Upper lobe of right lung (tissue), 1 donor: Measurements from ENCODE around the gene ZNF468. TPM values are rescaled to one million over a fixed set of nuclear protein-coding genes. Genes with fewer than 3 reads are reported as not detected.
"Not testable (repeated sequence)": the region's sequence is repeated elsewhere in the genome, so short reads cannot be mapped to it uniquely, and the experiment has no call there.

ENCODE experiments used
- ATAC-seq: fragments of 200-7000 bp; cut with Tn5 transposase; one replicate; pipeline ENCODE4 v1.9.1; 2020; ENCODE audit warnings: mild to moderate bottlenecking, moderate library complexity
- DNase-seq: peaks from one replicate; pipeline ENCODE4 v3.0.0-alpha.2; 2020
- H3K27ac ChIP-seq: fragments of 200-600 bp; one replicate; pipeline ENCODE4 v1.8.0; 2022
- H3K27me3 ChIP-seq: fragments of 200-600 bp; one replicate; pipeline ENCODE4 v1.8.0; 2022; ENCODE audit warnings: mild to moderate bottlenecking
- H3K36me3 ChIP-seq: fragments of 200-600 bp; one replicate; pipeline ENCODE4 v1.8.0; 2022
- H3K4me1 ChIP-seq: fragments of 200-600 bp; one replicate; pipeline ENCODE4 v1.8.0; 2022
- H3K4me3 ChIP-seq: fragments of 200-600 bp; one replicate; pipeline ENCODE4 v1.8.0; 2022; ENCODE audit warnings: mild to moderate bottlenecking
- H3K9me3 ChIP-seq: fragments of 200-600 bp; one replicate; pipeline ENCODE4 v1.8.0; 2022
- CTCF ChIP-seq: fragments of 200-600 bp; IDR thresholded peaks from one replicate; pipeline ENCODE4 v1.8.0; 2022; ENCODE audit warnings: antibody characterized with exemption
- intact Hi-C: fragments of 100-400 bp; cut with DNase I; formaldehyde crosslinking; loops from one replicate; pipeline ENCODE4 v1.11.0; 2022
- long read RNA-seq: library from polyadenylated mRNA; unstranded; transcript quantifications from one replicate; pipeline ENCODE4 v2.0.0, GENCODE V29; 2021
- total RNA-seq: library from RNA; stranded (reverse); fragmentation: NEBNext Ultra II Directional; extraction: Animal tissue kit (Norgen Biotek cat#: 25700); gene quantifications from one replicate; pipeline ENCODE4 v1.2.1, GENCODE V29; 2021
- donor health status: DM: no; HTN: yes; CAD: no; lungs with severe emphysema.

Gene ZNF468
- 11.8 TPM for total RNA-seq
- long read RNA-seq, full-length matches to known transcripts = 20 of 33 reads
- long read RNA-seq, partial matches to known transcripts = 0 of 33 reads
- long read RNA-seq, other reads (novel, unspliced or antisense) = 13 of 33 reads

DNA sequence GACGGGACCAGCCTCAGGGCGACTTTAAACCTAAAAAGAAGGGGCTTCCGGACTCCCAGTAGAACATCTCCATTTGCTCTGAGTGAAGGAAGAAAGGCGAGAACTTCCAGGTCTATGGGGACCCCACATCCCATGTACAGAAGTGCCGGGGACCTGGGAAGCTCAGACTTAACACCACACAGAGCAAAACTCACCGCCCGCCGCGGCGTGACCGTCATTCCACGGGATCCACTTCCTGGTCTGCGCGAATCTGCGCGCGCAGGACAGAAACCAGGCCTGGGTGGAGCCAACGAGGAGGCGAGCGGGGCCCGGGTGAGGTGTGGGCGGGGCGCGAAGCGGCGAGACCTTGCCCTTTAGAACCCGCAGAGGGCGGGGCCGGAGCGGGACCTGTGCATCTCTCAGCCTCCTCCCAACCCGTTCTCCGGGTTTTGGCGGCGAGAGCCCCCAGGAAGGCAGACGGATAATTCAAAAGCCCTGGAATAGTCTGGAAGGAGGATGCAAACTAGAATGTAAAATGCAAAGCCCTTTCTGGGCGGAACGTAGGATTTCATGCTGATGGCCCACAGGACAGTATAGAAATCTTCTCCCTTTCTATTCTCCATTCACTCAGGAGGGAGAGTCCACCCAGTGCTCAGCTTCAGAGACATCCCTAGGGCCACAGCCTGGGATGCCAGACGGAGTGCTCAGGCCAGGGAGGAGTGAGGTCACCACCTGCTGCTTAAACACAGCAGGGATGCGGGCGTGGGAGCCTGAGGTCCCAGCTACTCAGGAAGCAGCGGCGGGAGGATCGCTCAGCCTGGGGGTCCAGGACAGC is at the start of gene ZNF468:
ZNF468 (minus strand) TSS at position 242 of the 814 bp plus-strand sequence. CDS start 3,347 bp downstream, outside the sequence.
- H3K4me1 ChIP-seq, H3K9me3 ChIP-seq, intact Hi-C loops, H3K27me3 ChIP-seq: not testable (repeated sequence)
- Histone ChIP-seq H3K36me3 (peaks cover 15% of the 10 kb centered on the region), H3K27ac (peak within 1 kb of the TSS; percentile 66), H3K4me3 (peak within 1 kb of the TSS; percentile 68)
- ATAC-seq (peak; percentile 100), DNase-seq (peak; percentile 84)
- peak; percentile 27 for TF ChIP-seq CTCF

DNA sequence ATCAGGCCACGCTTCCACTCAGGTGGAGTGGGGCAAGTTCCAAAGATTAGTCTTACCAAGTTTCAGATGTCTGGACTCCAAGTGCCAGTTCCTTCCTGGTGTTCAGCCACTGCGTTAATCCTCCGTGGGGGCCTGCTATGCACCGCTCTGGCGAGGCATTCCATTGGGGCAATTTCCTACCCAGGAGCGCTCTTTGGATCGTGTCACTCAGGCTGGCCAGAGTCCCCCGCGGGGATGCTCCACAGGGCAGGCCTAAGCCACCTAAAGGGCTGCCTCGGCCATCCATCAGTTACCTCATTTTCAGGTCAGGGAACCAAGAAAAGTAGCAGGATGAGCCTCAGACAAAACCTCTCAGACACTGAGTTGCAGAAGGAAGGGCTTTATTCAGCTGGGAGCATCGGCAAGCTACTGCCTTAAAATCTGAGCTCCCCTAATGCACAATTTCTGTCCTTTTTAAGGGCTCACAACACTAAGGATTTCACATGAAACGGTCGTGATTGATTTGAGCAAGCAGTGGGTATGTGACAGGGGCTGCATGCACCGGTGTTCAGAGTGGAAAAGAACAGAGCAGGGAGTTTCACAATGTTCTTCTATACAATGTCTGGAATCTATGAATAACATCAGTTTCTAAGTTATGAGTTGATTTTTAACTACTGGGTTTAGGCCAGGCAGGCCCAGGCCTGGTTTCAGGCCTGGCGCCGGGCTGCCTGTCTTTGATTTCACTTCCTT is 46.8 kb upstream of the ZNF468 start:
- H3K27me3 ChIP-seq, ATAC-seq, H3K4me3 ChIP-seq, H3K27ac ChIP-seq, intact Hi-C loops, H3K4me1 ChIP-seq, H3K9me3 ChIP-seq, DNase-seq: not testable (repeated sequence)
- peaks cover 17% of the 10 kb centered on the region for H3K36me3 ChIP-seq

GRCh38 chr19:52901842-52902241 is 44.4 kb upstream of the ZNF468 start:
- no peak overlapping the region for H3K4me3 ChIP-seq
- no peaks in the 10 kb centered on the region for H3K4me1 ChIP-seq
- H3K36me3 ChIP-seq = peaks cover 4% of the 10 kb centered on the region
- no peaks in the 10 kb centered on the region for H3K27me3 ChIP-seq
- intact Hi-C loops = no loop called here
- H3K9me3 ChIP-seq = no peaks in the 10 kb centered on the region
- no peak for TF ChIP-seq CTCF
- DNase-seq = no peak
- no peak overlapping the region for H3K27ac ChIP-seq
- ATAC-seq = no peak

DNA sequence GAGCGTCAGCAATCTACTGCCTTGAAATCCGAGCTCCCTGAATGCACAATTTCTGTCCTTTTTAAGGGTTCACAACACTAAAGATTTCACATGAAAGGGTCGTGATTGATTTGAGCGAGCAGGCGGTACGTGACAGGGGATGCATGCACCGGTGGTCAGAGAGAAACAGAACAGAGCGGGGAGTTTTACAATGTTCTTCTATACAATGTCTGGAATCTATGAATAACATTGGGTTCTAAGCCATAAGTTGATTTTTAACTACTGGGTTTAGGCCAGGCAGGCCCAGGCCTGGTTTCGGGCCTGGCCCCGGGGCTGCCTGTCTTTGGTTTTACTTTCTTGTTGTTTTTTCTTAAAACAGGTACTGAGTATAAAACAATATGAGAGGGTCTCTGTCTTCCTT is 41.2 kb upstream of the ZNF468 start:
- H3K27ac ChIP-seq, H3K27me3 ChIP-seq, DNase-seq, H3K4me3 ChIP-seq, H3K4me1 ChIP-seq, ATAC-seq, H3K9me3 ChIP-seq, intact Hi-C loops, H3K36me3 ChIP-seq: not testable (repeated sequence)

GRCh38 chr19:52898101-52898500 is 40.7 kb upstream of the ZNF468 start:
- Histone ChIP-seq H3K27me3 (no peaks in the 10 kb centered on the region), H3K9me3 (no peaks in the 10 kb centered on the region), H3K36me3 (no peaks in the 10 kb centered on the region), H3K4me3 (peak overlapping the region; percentile 73), H3K4me1 (peaks cover 5% of the 10 kb centered on the region), H3K27ac (peak overlapping the region; percentile 91)
- TF ChIP-seq CTCF = no peak
- no peak for DNase-seq
- no peak for ATAC-seq
- intact Hi-C loops = no loop called here

DNA sequence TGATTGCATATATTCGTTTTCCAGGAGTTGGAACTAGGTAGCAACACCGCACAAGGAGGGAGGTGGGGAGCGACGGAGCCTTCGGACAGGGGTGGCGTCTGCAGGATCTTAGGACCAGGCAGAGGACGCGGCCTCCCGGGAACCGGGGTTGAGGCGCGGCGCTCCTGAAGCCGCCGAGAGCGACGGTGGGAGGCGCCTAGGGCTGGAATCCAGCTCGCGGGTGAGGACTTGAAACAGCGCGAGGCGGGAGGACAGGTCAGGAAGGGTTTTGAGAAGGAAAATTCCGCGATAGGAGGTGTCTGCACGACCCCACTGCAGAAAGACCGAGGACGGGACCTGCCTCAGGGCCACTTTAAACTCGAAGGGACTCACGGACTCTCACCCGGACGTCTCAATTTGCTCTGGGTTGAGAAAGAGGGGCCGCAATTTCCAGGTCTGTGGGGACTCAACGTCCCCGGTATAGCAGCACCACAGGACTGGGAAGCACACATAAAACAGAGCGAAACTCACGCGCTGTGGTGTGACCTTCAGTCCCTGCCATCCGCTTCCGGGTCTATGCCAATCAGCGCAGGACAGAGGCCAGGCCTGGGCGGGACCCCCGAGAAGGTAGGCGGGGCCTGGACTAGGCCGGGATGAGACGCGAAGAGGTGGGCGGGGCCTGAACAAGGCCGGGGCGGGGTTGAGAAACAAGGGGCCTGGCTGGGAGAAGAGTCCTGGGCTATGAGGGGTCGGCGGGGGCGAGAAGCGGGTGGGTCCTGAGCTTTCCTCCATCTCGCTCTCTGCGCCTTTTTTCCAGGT is 39.9 kb upstream of the ZNF468 start, which contains the start of gene ZNF320:
ZNF320 (minus strand) TSS at position 498 of the 798 bp plus-strand sequence. CDS start 7,380 bp downstream, outside the sequence.
- peak; percentile 98 for DNase-seq
- peak within 1 kb of the TSS; percentile 91 for H3K27ac ChIP-seq
- TF ChIP-seq CTCF = no peak
- H3K36me3 ChIP-seq = no peaks in the 10 kb centered on the region
- ATAC-seq = peak; percentile 100
- peaks cover 5% of the 10 kb centered on the region for H3K4me1 ChIP-seq
- no peaks in the 10 kb centered on the region for H3K27me3 ChIP-seq
- intact Hi-C loops = no loop called here
- no peaks in the 10 kb centered on the region for H3K9me3 ChIP-seq
- peak within 1 kb of the TSS; percentile 73 for H3K4me3 ChIP-seq
